ENCODE data around the gene MCCC2. TPM values are rescaled to one million over a fixed set of nuclear protein-coding genes. Genes with fewer than 3 reads are reported as not detected.

The MCCC2 gene
- total RNA-seq, 1 experiment from 2014 or later: 47.2 TPM

DNA sequence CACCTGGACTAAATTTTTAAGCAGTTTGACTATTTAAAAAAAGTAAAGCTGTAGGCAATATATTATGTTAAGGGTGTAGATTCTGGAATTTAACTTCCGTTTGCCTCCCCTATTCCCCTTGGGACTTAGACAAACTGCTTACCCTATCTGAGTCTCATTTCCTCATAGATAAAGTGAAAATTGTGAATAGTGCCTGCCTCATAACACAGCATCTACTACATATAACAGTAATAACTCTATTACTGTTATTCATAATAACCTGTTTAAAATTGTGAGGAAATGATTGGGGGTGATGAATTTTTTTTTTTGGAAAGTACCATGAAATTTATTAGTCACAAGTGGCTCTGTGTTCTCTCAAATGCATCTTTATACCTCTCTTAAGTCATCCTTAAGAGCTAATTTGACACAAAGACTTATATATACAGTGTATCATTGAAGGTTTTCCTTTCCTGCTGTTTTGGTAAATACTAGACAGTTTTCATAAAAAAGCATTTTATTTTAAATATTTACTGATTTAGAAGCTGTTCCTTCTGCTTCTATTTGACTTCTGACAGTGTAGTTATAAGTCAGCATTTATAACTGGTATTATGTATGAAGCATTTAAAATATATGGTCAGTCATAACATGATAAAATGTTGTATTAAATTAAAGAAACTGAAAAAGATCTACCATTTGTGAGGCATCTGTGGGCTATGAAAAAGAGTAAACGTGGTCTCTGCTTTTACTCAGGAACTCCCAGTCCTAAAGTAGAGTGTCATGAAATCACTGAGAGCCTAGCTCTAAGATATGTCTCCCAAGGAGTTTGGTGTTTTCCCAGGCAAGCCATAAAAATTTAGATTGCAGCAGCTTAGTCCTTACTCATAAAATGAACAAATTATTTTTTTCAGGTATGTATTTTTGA lies 46.4 kb downstream of the MCCC2 start:
- Histone ChIP-seq H3K4me2 (ENCODE audit: low read length) (no peak overlapping the region), H3K79me2 (ENCODE audit: insufficient read depth, low read length) (no peaks in the 10 kb centered on the region), H4K20me1 (ENCODE audit: insufficient read depth) (no peaks in the 10 kb centered on the region), H2AFZ (ENCODE audit: low read depth, low read length, poor library complexity, severe bottlenecking) (no peak overlapping the region), H3K9me3 (ENCODE audit: control insufficient read depth in 1 of 2, insufficient read depth in 1 of 2, low read depth in 1 of 2, low read length in 2 of 2) (no peaks in the 10 kb centered on the region), H3K4me1 (ENCODE audit: control insufficient read depth in 1 of 2, insufficient read depth in 2 of 2, low read length in 2 of 2) (no peaks in the 10 kb centered on the region), H3K27ac (ENCODE audit: low read depth, low read length) (no peak overlapping the region), H3K9ac (ENCODE audit: low read length) (no peak overlapping the region), H3K4me3 (replicated peaks in 1 of 2; ENCODE audit: low read depth in 1 of 2, low read length in 2 of 2) (no peak overlapping the region), H3K36me3 (ENCODE audit: control insufficient read depth in 1 of 2, insufficient read depth in 2 of 2, low read length in 2 of 2) (no peaks in the 10 kb centered on the region; a peak in 1 of 4 replicates), H3K9me2 (ENCODE audit: insufficient read depth) (no peaks in the 10 kb centered on the region), H3K27me3 (ENCODE audit: insufficient read depth, low read length) (no peaks in the 10 kb centered on the region)
- BruUV-seq (replicated peaks): no TSS peak
- POLR2A ChIA-PET: no interaction called here
- DNase-seq (ENCODE audit: low read depth, low spot score) (no peak), ATAC-seq (no peak)
- CTCF ChIA-PET: no interaction called here
- RAD21 ChIA-PET (ENCODE audit: low non-redundant PET in 1 of 2, low total read pairs in 2 of 2, uncharacterized antibody in 2 of 2, unreplicated experiment in 2 of 2): no interaction called here
- intact Hi-C loops (cut with micrococcal nuclease): no loop called here
- TF ChIP-seq SRF (IDR thresholded peaks at IDR 0.05; ENCODE audit: low read depth) (no peak), EZH2phosphoT487 (IDR thresholded peaks at IDR 0.05; ENCODE audit: borderline replicate concordance) (no peak), EZH2 (IDR thresholded peaks at IDR 0.05) (no peak), SIN3A (IDR thresholded peaks at IDR 0.05; ENCODE audit: low read depth) (no peak), ZNF274 (IDR thresholded peaks at IDR 0.05; ENCODE audit: low read depth, low read length) (no peak), POLR2A (IDR thresholded peaks at IDR 0.05; ENCODE audit: borderline replicate concordance, extremely low read depth, insufficient read depth, insufficient read length) (no peak), ELF1 (IDR thresholded peaks at IDR 0.05; ENCODE audit: borderline replicate concordance, low read depth) (no peak), TCF7L2 (IDR thresholded peaks at IDR 0.05; ENCODE audit: borderline replicate concordance, extremely low read depth, insufficient read depth, insufficient read length) (no peak), CEBPB (IDR thresholded peaks at IDR 0.05; ENCODE audit: low read depth) (no peak), JUND (IDR thresholded peaks at IDR 0.05) (no peak), POLR2AphosphoS5 (IDR thresholded peaks at IDR 0.05; ENCODE audit: low read depth, low read length) (no peak), RAD21 (IDR thresholded peaks at IDR 0.05; ENCODE audit: low read depth) (no peak), YY1 (IDR thresholded peaks at IDR 0.05; ENCODE audit: extremely low read depth, insufficient replicate concordance, low read depth, low read length) (no peak), EGR1 (IDR thresholded peaks at IDR 0.05; ENCODE audit: low read depth) (no peak), REST (IDR thresholded peaks at IDR 0.05; ENCODE audit: low read depth) (no peak)
- TF ChIP-seq, protein P1, sequence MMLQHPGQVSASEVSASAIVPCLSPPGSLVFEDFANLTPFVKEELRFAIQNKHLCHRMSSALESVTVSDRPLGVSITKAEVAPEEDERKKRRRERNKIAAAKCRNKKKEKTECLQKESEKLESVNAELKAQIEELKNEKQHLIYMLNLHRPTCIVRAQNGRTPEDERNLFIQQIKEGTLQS (IDR thresholded peaks at IDR 0.05): no peak
- TF ChIP-seq, protein P2, sequence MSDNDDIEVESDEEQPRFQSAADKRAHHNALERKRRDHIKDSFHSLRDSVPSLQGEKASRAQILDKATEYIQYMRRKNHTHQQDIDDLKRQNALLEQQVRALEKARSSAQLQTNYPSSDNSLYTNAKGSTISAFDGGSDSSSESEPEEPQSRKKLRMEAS (IDR thresholded peaks at IDR 0.05): no peak

Measured in HCT116 (cell line).